ENCODE measurements around the gene SLC9C1. TPM values are rescaled to one million over a fixed set of nuclear protein-coding genes. Genes with fewer than 3 reads are reported as not detected.
A peak's percentile ranks its signal among the peaks of the same experiment; 100 is the strongest.

Gene SLC9C1
- total RNA-seq, 1 donor from 2014 or later = 0.42 TPM

DNA sequence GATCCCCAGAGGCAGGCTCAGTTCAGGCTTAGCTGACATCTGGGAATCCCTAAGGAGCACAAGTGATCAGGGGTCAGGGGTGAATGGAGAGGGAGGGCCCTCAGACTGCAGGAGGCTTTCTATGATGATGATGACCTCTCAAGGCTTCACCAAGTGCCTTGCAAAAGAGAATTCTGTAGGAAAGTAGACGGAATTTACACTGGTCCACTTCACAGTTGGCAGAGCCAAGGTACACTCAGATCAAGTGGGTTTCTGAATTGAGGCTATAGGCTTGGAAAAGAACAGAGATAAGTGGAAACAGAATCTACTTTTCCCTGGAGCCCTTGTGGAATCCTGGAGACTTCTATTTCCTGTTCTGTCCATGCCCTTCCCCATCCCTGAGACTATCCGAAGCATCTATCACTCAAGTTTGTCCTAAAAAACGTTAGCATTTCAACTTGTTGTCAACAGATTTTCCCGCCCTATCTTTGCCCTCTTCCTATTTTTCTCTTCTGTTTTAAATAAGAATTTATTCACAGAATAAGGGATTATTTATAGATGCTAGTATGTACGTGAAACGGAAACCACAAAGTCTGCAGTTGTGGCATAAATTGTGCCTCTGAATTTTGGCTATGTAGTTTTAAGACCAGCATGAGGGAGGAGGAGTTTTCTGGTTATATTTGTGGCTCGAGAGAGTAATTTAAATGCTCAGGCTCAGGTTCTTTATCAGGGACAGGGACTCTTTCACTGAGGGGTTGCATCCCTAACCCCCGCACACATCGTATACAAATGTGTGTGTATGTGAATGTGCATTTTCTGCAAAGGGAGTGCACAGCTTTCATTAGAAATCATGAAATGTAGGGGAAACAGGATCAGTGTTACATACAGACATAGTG is 173.8 kb downstream of the SLC9C1 start:
- H3K27ac Mint-ChIP-seq (ENCODE audit: unreplicated experiment) = peak overlapping the region; percentile 77
- DNase-seq (ENCODE audit: low read depth, low spot score) = no peak
- H3K27me3 Mint-ChIP-seq (ENCODE audit: low read depth) = no peaks in the 10 kb centered on the region

GRCh38 chr3:112117841-112118571 is 176.0 kb downstream of the SLC9C1 start:
- no peak for DNase-seq (ENCODE audit: low read depth, low spot score)
- Mint-ChIP-seq H3K36me3 (ENCODE audit: low read depth) (peaks cover 25% of the 10 kb centered on the region), H3K27ac (ENCODE audit: unreplicated experiment) (no peak overlapping the region), H3K4me3 (no peak overlapping the region), H3K4me1 (peaks cover 62% of the 10 kb centered on the region), H3K27me3 (ENCODE audit: low read depth) (no peaks in the 10 kb centered on the region), H3K9me3 (peaks cover 3% of the 10 kb centered on the region)
- TF ChIP-seq, protein P1, sequence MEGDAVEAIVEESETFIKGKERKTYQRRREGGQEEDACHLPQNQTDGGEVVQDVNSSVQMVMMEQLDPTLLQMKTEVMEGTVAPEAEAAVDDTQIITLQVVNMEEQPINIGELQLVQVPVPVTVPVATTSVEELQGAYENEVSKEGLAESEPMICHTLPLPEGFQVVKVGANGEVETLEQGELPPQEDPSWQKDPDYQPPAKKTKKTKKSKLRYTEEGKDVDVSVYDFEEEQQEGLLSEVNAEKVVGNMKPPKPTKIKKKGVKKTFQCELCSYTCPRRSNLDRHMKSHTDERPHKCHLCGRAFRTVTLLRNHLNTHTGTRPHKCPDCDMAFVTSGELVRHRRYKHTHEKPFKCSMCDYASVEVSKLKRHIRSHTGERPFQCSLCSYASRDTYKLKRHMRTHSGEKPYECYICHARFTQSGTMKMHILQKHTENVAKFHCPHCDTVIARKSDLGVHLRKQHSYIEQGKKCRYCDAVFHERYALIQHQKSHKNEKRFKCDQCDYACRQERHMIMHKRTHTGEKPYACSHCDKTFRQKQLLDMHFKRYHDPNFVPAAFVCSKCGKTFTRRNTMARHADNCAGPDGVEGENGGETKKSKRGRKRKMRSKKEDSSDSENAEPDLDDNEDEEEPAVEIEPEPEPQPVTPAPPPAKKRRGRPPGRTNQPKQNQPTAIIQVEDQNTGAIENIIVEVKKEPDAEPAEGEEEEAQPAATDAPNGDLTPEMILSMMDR (conservative IDR thresholded peaks at IDR 0.05) = no peak

More for the DNA sequence above, 173.8 kb downstream of the SLC9C1 start:
- TF ChIP-seq, protein P1 (conservative IDR thresholded peaks at IDR 0.05) = no peak
- H3K36me3 Mint-ChIP-seq (ENCODE audit: low read depth) = peaks cover 19% of the 10 kb centered on the region
- peaks cover 3% of the 10 kb centered on the region for H3K9me3 Mint-ChIP-seq
- no peak overlapping the region for H3K4me3 Mint-ChIP-seq
- H3K4me1 Mint-ChIP-seq = peaks cover 55% of the 10 kb centered on the region

DNA sequence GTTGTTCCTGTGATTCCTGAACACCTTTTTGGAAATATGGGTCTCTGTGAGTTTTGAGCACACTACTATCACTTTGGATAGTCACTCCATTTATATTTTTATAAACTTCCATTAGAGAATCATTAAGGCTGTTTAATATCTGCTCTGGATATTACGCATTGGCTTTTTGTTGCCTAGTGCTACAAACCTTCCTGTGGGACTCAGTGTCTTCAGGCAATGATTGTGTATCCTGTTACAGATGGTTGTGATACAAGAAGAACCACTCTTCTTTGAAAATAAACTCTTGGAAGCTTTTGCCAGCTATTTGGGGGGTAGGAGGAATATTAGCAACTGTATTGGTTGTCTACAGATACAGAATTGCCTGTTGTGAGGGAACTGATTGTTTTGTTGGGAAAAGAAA is 176.6 kb downstream of the SLC9C1 start:
- Mint-ChIP-seq H3K27me3 (ENCODE audit: low read depth) (no peaks in the 10 kb centered on the region), H3K4me1 (peaks cover 68% of the 10 kb centered on the region), H3K4me3 (no peak overlapping the region), H3K9me3 (no peaks in the 10 kb centered on the region), H3K27ac (ENCODE audit: unreplicated experiment) (no peak overlapping the region), H3K36me3 (ENCODE audit: low read depth) (peaks cover 23% of the 10 kb centered on the region)
- no peak for DNase-seq (ENCODE audit: low read depth, low spot score)
- TF ChIP-seq, protein P1 (conservative IDR thresholded peaks at IDR 0.05) = no peak

DNA sequence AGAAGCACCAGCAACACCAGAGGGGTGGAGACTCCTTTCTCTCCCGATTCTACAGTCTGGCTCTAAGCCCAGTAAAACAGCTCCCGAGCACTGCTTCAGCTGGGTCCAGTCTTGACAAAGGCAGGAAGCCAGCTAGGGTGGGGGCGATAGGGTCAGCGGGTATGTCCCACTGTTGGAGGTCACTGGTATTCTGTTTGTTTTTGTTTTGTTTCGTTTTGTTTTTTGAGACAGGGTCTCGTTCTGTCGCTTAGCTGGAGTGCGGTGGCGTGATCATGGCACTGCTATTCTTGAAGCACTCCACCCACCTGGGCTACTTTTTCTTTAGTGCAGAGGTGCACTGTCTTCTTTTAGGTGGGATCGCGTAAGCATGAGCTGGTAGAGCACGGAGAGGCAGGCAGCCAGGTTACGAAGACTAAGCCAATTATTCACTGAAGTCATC is 177.2 kb downstream of the SLC9C1 start:
- H3K36me3 Mint-ChIP-seq (ENCODE audit: low read depth) = peaks cover 23% of the 10 kb centered on the region
- H3K9me3 Mint-ChIP-seq = no peaks in the 10 kb centered on the region
- no peaks in the 10 kb centered on the region for H3K27me3 Mint-ChIP-seq (ENCODE audit: low read depth)
- TF ChIP-seq, protein P1 (conservative IDR thresholded peaks at IDR 0.05) = no peak
- DNase-seq (ENCODE audit: low read depth, low spot score) = no peak
- H3K4me3 Mint-ChIP-seq = no peak overlapping the region
- H3K27ac Mint-ChIP-seq (ENCODE audit: unreplicated experiment) = peak overlapping the region; percentile 74
- peaks cover 74% of the 10 kb centered on the region for H3K4me1 Mint-ChIP-seq

DNA sequence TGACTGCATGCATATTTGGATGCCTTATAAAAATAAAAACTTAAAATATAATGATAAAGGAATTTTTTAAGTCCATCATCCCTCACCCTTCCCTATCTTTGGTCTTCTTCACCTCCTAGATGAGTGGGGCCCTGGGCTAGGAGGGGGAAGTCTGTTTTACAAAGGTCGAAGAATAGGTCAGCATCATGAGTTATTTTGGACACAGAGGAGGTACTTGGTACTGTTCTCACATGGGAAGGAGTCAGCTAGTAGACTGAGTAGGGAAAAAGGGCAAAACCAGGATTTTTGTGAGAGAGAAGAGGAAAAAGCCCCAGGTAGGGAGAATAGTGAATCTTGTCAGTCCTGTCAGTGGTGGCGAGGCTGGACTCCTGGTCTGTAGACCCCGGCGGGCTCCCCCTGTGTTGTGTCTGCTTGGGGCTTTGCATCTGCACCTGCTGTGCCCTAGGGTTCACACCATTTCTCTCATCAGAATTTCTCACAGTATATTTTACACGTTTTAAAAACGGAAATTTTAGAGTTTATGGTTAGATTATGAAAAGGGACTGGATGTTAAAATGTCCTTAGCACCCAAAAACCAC is 178.1 kb downstream of the SLC9C1 start:
- no peak for DNase-seq (ENCODE audit: low read depth, low spot score)
- H3K27ac Mint-ChIP-seq (ENCODE audit: unreplicated experiment) = no peak overlapping the region
- no peaks in the 10 kb centered on the region for H3K27me3 Mint-ChIP-seq (ENCODE audit: low read depth)
- peaks cover 23% of the 10 kb centered on the region for H3K36me3 Mint-ChIP-seq (ENCODE audit: low read depth)
- H3K4me1 Mint-ChIP-seq = peaks cover 77% of the 10 kb centered on the region
- no peak overlapping the region for H3K4me3 Mint-ChIP-seq
- H3K9me3 Mint-ChIP-seq = no peaks in the 10 kb centered on the region
- TF ChIP-seq, protein P1 (conservative IDR thresholded peaks at IDR 0.05) = no peak

Measured in neural crest cell (in vitro differentiated cells).